CD14-positive monocyte (primary cell): Measurements from ENCODE around the gene MED10. TPM values are rescaled to one million over a fixed set of nuclear protein-coding genes. Genes with fewer than 3 reads are reported as not detected.

ENCODE experiments used
- DNase-seq, 3 donors: peaks; one replicate each; pipeline ENCODE4 v3.0.0-alpha.2; 2011 to 2022
- H2AFZ ChIP-seq: 2 replicates; pipeline ENCODE4 v1.6.0; 2012; ENCODE audit warnings: mild to moderate bottlenecking, low read depth, low read length, inconsistent platforms; ENCODE audit not compliant: insufficient read depth, poor library complexity, severe bottlenecking
- H3K27ac ChIP-seq, 2 donors: 1 replicate in 1 of 2; 2 replicates in 1 of 2; pipeline ENCODE4 v1.5.1; 2012 to 2013; ENCODE audit warnings: low read length in 2 of 2, control low read depth in 1 of 2, inconsistent platforms in 1 of 2, low read depth in 1 of 2, mild to moderate bottlenecking in 1 of 2
- H3K27me3 ChIP-seq, 2 donors: one replicate each; pipeline versions ENCODE4 v1.6.0 to v1.6.1; 2011 to 2013; ENCODE audit warnings: low read length in 2 of 2; ENCODE audit not compliant: control insufficient read depth in 2 of 2, insufficient read depth in 2 of 2
- H3K36me3 ChIP-seq, 2 donors: replicated peaks in 1 of 2; 1 replicate in 1 of 2; 2 replicates in 1 of 2; pipeline versions ENCODE4 v1.5.1 to v1.6.1; 2012 to 2013; ENCODE audit warnings: low read length in 2 of 2, control low read depth in 1 of 2, inconsistent platforms in 1 of 2, mild to moderate bottlenecking in 1 of 2; ENCODE audit not compliant: insufficient read depth in 2 of 2, control insufficient read depth in 1 of 2
- H3K4me1 ChIP-seq, 2 donors: 1 replicate in 1 of 2; 2 replicates in 1 of 2; pipeline versions ENCODE4 v1.5.1 to v1.6.1; 2012 to 2013; ENCODE audit warnings: low read length in 2 of 2, control low read depth in 1 of 2, inconsistent platforms in 1 of 2, mild to moderate bottlenecking in 1 of 2, moderate library complexity in 1 of 2; ENCODE audit not compliant: insufficient read depth in 2 of 2, control insufficient read depth in 1 of 2
- H3K4me2 ChIP-seq: replicated peaks from 2 replicates; pipeline ENCODE3; 2012; ENCODE audit warnings: low read length, moderate library complexity, mild to moderate bottlenecking; ENCODE audit not compliant: poor library complexity, severe bottlenecking; ENCODE audit errors: extremely low read depth
- H3K4me3 ChIP-seq, 3 experiments: fragments of 200-600 bp in 1 of 3; sonication (generic) in 1 of 3; replicated peaks in 1 of 3; 1 replicate in 2 of 3; 2 replicates in 1 of 3; pipeline ENCODE4 v1.5.1; 2011 to 2013; ENCODE audit warnings: low read length in 3 of 3, mild to moderate bottlenecking in 3 of 3, control low read depth in 2 of 3, low read depth in 2 of 3, inconsistent platforms in 1 of 3, moderate library complexity in 1 of 3
- H3K79me2 ChIP-seq: 2 replicates; pipeline ENCODE4 v1.6.0; 2012; ENCODE audit warnings: mild to moderate bottlenecking, control low read depth, inconsistent platforms, low read length, moderate library complexity; ENCODE audit not compliant: insufficient read depth
- H3K9ac ChIP-seq: 2 replicates; pipeline ENCODE4 v1.6.0; 2017; ENCODE audit warnings: low read length, mild to moderate bottlenecking; ENCODE audit not compliant: insufficient read depth, poor library complexity, severe bottlenecking
- H3K9me3 ChIP-seq, 2 donors: replicated peaks in 1 of 2; 1 replicate in 1 of 2; 2 replicates in 1 of 2; pipeline versions ENCODE4 v1.5.1 to v1.6.1; 2012 to 2013; ENCODE audit warnings: low read length in 2 of 2, control low read depth in 1 of 2; ENCODE audit not compliant: control insufficient read depth in 1 of 2, insufficient read depth in 1 of 2
- H4K20me1 ChIP-seq: 2 replicates; pipeline ENCODE4 v1.6.0; 2012; ENCODE audit warnings: mild to moderate bottlenecking, low read length, control low read depth, moderate library complexity; ENCODE audit not compliant: insufficient read depth
- H3K27ac Mint-ChIP-seq, 7 donors: one replicate each; pipeline ENCODE4 v1.8.0; 2020; ENCODE audit warnings: mild to moderate bottlenecking in 7 of 7, mixed read lengths in 7 of 7, moderate library complexity in 6 of 7, inconsistent platforms in 2 of 7
- H3K27me3 Mint-ChIP-seq, 3 donors: one replicate each; pipeline ENCODE4 v1.8.0; 2021 to 2022; ENCODE audit warnings: low read depth in 3 of 3, mild to moderate bottlenecking in 3 of 3, mixed read lengths in 3 of 3, moderate library complexity in 3 of 3, inconsistent platforms in 1 of 3
- H3K36me3 Mint-ChIP-seq, 2 donors: one replicate each; pipeline ENCODE4 v1.8.0; 2020; ENCODE audit warnings: mixed read lengths in 2 of 2, inconsistent platforms in 1 of 2, mild to moderate bottlenecking in 1 of 2
- H3K4me1 Mint-ChIP-seq: one replicate; pipeline ENCODE4 v1.8.0; 2020; ENCODE audit warnings: mild to moderate bottlenecking, mixed read lengths
- H3K4me3 Mint-ChIP-seq, 2 donors: one replicate each; pipeline ENCODE4 v1.8.0; 2020; ENCODE audit warnings: mild to moderate bottlenecking in 2 of 2, mixed read lengths in 2 of 2, moderate library complexity in 1 of 2
- H3K9me3 Mint-ChIP-seq, 7 donors: one replicate each; pipeline ENCODE4 v1.8.0; 2020 to 2022; ENCODE audit warnings: mixed read lengths in 7 of 7, mild to moderate bottlenecking in 6 of 7, moderate library complexity in 6 of 7, inconsistent platforms in 2 of 7
- WGBS: methylation state at CpG from one replicate; pipeline ENCODE4 v1.1.5; 2013; ENCODE audit warnings: missing lambda C conversion rate; ENCODE audit not compliant: insufficient coverage; 5-methylcytosine and 5-hydroxymethylcytosine counted together
- intact Hi-C, 2 donors: fragments of 100-400 bp; cut with micrococcal nuclease; formaldehyde crosslinking; loops; one replicate each; pipeline versions ENCODE4 v1.15.0 to v1.15.1; 2023
- polyA plus RNA-seq, 3 donors: library from polyadenylated mRNA; depleted of rRNA in 1 of 3; unstranded in 2 of 3; stranded (reverse) in 1 of 3; fragments of 300-500 nt in 2 of 3; fragments of >200 nt in 1 of 3; fragmentation: Illumina TruSeq in 2 of 3; gene quantifications; 1 replicate in 2 of 3; 2 replicates in 1 of 3; pipeline ENCODE4 v1.2.3, GENCODE V29; 2012 to 2021
- TF ChIP-seq, protein P1 (sequence below): fragments of 200-600 bp; IDR thresholded peaks from one replicate; pipeline ENCODE4 v1.8.0; 2022; ENCODE audit warnings: antibody characterized with exemption, mild to moderate bottlenecking

The MED10 gene
- polyA plus RNA-seq, 3 donors: 27.6 to 47.8 (median 47.3) TPM

DNA sequence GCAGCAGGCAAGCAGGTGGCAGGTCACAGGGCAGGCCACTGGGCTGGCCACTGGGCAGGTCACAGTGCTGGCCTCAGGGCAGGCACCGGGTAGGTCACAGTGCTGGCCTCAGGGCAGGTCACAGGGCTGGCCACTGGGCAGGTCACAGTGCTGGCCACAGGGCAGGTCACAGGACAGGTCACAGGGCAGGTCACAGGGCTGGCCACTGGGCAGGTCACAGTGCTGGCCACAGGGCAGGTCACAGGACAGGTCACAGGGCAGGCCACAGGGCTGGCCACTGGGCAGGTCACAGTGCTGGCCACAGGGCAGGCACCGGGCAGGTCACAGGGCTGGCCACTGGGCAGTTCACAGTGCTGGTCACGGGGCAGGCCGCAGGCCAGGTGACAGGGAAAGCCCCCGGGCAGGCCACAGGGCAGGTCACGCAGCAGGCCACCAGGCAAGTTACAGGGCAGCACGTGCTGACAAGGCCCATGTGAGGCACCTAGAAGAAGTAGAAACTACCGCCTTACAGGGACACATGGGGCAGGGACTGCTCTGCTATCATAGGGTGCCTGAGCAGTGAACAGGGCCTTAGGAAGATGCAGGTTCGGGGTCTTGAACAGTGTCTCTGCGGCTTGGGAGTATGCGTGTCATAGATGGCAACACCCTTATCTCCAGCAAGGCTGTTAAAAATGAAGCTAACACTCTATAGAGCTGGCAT, 18.6 kb upstream of the MED10 start:
- Histone ChIP-seq H3K36me3 (no peaks in the 10 kb centered on the region), H3K4me2 (no peak overlapping the region)
- 95% methylated on average over 9 of the region's 11 CpGs for WGBS

DNA sequence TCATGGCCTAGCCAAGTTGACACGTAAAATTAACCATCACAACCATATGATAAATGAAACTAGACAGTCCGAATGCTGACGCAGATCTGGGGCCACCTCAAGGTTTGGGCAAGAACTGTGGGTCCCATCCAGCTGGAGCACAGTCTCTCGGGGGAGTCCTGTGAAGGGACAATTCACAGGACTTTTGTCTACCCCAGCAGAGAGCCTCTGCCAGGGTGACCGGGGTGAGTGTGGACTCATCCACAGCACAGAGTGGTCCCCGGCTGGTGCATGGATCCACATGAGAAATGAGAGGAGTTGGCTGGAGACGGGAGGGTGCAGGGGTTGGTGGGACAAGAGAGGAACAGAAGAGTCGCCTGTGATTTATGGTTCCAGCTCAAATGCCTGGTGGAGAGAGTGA, 17.7 kb upstream of the MED10 start:
- H3K9ac ChIP-seq: no peak overlapping the region
- no peaks in the 10 kb centered on the region for H3K79me2 ChIP-seq
- no peak for DNase-seq
- H3K9me3 ChIP-seq: no peaks in the 10 kb centered on the region
- no peaks in the 10 kb centered on the region for H3K4me1 ChIP-seq
- H3K27me3 Mint-ChIP-seq: peaks cover 2 to 9% (median 5%) of the 10 kb centered on the region in 3 donors
- H4K20me1 ChIP-seq: no peaks in the 10 kb centered on the region
- H3K36me3 Mint-ChIP-seq: no peaks in the 10 kb centered on the region
- H3K9me3 Mint-ChIP-seq: peaks cover 0 to 3% (median 0%) of the 10 kb centered on the region in 7 donors
- no peak overlapping the region for H3K27ac ChIP-seq
- H3K4me2 ChIP-seq: no peak overlapping the region
- no peak overlapping the region for H2AFZ ChIP-seq
- 93% methylated on average over 8 of the region's 8 CpGs for WGBS
- no peaks in the 10 kb centered on the region for H3K27me3 ChIP-seq
- H3K27ac Mint-ChIP-seq: no peak overlapping the region
- intact Hi-C loops: no loop called here
- H3K4me3 Mint-ChIP-seq: no peak overlapping the region
- no peaks in the 10 kb centered on the region for H3K4me1 Mint-ChIP-seq
- H3K36me3 ChIP-seq: no peaks in the 10 kb centered on the region
- H3K4me3 ChIP-seq: no peak overlapping the region
- TF ChIP-seq, protein P1, sequence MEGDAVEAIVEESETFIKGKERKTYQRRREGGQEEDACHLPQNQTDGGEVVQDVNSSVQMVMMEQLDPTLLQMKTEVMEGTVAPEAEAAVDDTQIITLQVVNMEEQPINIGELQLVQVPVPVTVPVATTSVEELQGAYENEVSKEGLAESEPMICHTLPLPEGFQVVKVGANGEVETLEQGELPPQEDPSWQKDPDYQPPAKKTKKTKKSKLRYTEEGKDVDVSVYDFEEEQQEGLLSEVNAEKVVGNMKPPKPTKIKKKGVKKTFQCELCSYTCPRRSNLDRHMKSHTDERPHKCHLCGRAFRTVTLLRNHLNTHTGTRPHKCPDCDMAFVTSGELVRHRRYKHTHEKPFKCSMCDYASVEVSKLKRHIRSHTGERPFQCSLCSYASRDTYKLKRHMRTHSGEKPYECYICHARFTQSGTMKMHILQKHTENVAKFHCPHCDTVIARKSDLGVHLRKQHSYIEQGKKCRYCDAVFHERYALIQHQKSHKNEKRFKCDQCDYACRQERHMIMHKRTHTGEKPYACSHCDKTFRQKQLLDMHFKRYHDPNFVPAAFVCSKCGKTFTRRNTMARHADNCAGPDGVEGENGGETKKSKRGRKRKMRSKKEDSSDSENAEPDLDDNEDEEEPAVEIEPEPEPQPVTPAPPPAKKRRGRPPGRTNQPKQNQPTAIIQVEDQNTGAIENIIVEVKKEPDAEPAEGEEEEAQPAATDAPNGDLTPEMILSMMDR: no peak

More for the DNA sequence above, 18.6 kb upstream of the MED10 start:
- no peaks in the 10 kb centered on the region for H3K4me1 Mint-ChIP-seq
- peaks cover 0 to 3% (median 0%) of the 10 kb centered on the region in 7 donors for H3K9me3 Mint-ChIP-seq
- TF ChIP-seq, protein P1: no peak
- Histone ChIP-seq H4K20me1 (no peaks in the 10 kb centered on the region), H2AFZ (no peak overlapping the region), H3K79me2 (no peaks in the 10 kb centered on the region), H3K9ac (no peak overlapping the region), H3K27ac (no peak overlapping the region), H3K27me3 (no peaks in the 10 kb centered on the region), H3K4me1 (no peaks in the 10 kb centered on the region), H3K4me3 (no peak overlapping the region), H3K9me3 (no peaks in the 10 kb centered on the region)
- no peak for DNase-seq
- intact Hi-C loops: no loop called here
- peaks cover 5 to 9% (median 6%) of the 10 kb centered on the region in 3 donors for H3K27me3 Mint-ChIP-seq
- no peaks in the 10 kb centered on the region for H3K36me3 Mint-ChIP-seq
- no peak overlapping the region for H3K27ac Mint-ChIP-seq
- H3K4me3 Mint-ChIP-seq: no peak overlapping the region
